ENCODE data around the gene LMAN2. TPM values are rescaled to one million over a fixed set of nuclear protein-coding genes. Genes with fewer than 3 reads are reported as not detected.

LMAN2 gene
- total RNA-seq, 1 experiment from 2014 or later, result 106 TPM

- no peaks in the 10 kb centered on the region for H3K27me3 ChIP-seq (ENCODE audit: insufficient read depth, low read length)
- no peaks in the 10 kb centered on the region for H3K79me1 ChIP-seq (ENCODE audit: insufficient read depth, low read depth, low read length, poor library complexity, severe bottlenecking)
- TF ChIP-seq CTCF (conservative IDR thresholded peaks at IDR 0.05), result no peak
- no peak overlapping the region for H2AFZ ChIP-seq (ENCODE audit: low read length)
- H2BK20ac ChIP-seq (ENCODE audit: low read depth, low read length, poor library complexity, severe bottlenecking), result no peak overlapping the region
- no peak overlapping the region for H4K91ac ChIP-seq (ENCODE audit: insufficient read length, low read depth, low read length)
- no peak overlapping the region for H3K18ac ChIP-seq (ENCODE audit: insufficient read length, low read depth, low read length)
- H3K23ac ChIP-seq (ENCODE audit: insufficient read length, low read depth, low read length), result no peak overlapping the region
- no peaks in the 10 kb centered on the region for H3K23me2 ChIP-seq (ENCODE audit: insufficient read length, low read depth, low read length, poor library complexity, severe bottlenecking)
- no peak overlapping the region for H3K9ac ChIP-seq (ENCODE audit: extremely low read depth, insufficient read length, low read length)
- H3K36me3 Mint-ChIP-seq (ENCODE audit: insufficient read depth in 1 of 3, low read depth in 3 of 3), result peaks cover 8 to 13% (median 8%) of the 10 kb centered on the region in 3 experiments; a peak in 6 of 7 replicates
- peaks cover 18 to 19% of the 10 kb centered on the region in 2 experiments for H3K4me1 Mint-ChIP-seq
- WGBS (ENCODE audit: extremely low coverage, insufficient read length, low lambda C conversion rate), result no CpG with 5 or more reads among the region's 7 CpGs
- H3K79me2 ChIP-seq (ENCODE audit: insufficient read depth, low read length), result no peaks in the 10 kb centered on the region
- no peak overlapping the region for H2AK5ac ChIP-seq (ENCODE audit: insufficient read length, low read length)
- H3K27ac Mint-ChIP-seq, result no peak overlapping the region
- H3K14ac ChIP-seq (ENCODE audit: insufficient read depth, low read length), result no peak overlapping the region
- H3K27me3 Mint-ChIP-seq (ENCODE audit: low read depth), result no peaks in the 10 kb centered on the region
- no peak overlapping the region for H4K8ac ChIP-seq (replicated peaks; ENCODE audit: insufficient read length, low read depth, low read length)
- peaks cover 7% of the 10 kb centered on the region; the same call in 1 of the 2 replicates for H3K4me1 ChIP-seq (ENCODE audit: insufficient read depth, low read length)
- no peak for DNase-seq
- H4K20me1 ChIP-seq (ENCODE audit: control insufficient read depth, insufficient read depth, insufficient read length), result no peaks in the 10 kb centered on the region
- H3K4me3 Mint-ChIP-seq, result no peak overlapping the region
- no peak overlapping the region for H3K4me2 ChIP-seq (ENCODE audit: insufficient read depth, insufficient read length, low read length)
- H2BK15ac ChIP-seq (ENCODE audit: low read depth, low read length), result no peak overlapping the region
- H3K4ac ChIP-seq (ENCODE audit: low read depth, low read length), result no peak overlapping the region
- H3K27ac ChIP-seq (ENCODE audit: insufficient read length, low read depth, low read length), result no peak overlapping the region
- H3K9me3 ChIP-seq (ENCODE audit: control insufficient read depth, low read depth, low read length), result no peaks in the 10 kb centered on the region
- no peak overlapping the region for H2BK120ac ChIP-seq (ENCODE audit: low read depth, low read length, poor library complexity, severe bottlenecking)
- no peak overlapping the region for H2BK12ac ChIP-seq (ENCODE audit: insufficient read length, low read depth, low read length)
- no peaks in the 10 kb centered on the region; a peak in 1 of 5 replicates for H3K9me3 Mint-ChIP-seq
- H3T11ph ChIP-seq (ENCODE audit: low read length), result no peak overlapping the region
- no peak overlapping the region for H2BK5ac ChIP-seq (ENCODE audit: insufficient read length, low read length)
- H4K5ac ChIP-seq (ENCODE audit: insufficient read length, low read depth, low read length), result no peak overlapping the region
- H3K56ac ChIP-seq (ENCODE audit: insufficient read length, low read depth, low read length), result no peak overlapping the region
Observed at GRCh38 chr5:177320879-177321278, 30.6 kb downstream of the LMAN2 start.
